Measurements from ENCODE around the gene CWC27.

DNA sequence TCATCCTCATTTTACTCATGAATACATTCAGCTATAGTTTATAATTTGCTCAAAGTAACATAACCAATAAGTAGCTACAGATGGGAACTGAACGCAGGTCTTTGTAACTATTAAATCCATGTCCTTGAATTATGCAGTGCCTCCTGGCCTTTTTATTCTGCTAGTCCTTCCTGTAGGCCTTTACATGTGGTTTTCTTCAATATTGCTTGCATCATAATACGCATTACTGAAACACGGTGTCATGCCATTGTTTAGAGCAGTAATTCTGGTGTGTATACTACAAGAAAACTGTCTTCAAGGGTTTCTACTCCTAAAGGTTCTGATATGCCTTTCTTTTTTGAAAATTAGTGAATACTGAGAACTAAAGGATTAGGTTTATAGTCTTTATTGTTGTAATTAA, 20.7 kb downstream of the CWC27 start:
- TF ChIP-seq, protein P1, sequence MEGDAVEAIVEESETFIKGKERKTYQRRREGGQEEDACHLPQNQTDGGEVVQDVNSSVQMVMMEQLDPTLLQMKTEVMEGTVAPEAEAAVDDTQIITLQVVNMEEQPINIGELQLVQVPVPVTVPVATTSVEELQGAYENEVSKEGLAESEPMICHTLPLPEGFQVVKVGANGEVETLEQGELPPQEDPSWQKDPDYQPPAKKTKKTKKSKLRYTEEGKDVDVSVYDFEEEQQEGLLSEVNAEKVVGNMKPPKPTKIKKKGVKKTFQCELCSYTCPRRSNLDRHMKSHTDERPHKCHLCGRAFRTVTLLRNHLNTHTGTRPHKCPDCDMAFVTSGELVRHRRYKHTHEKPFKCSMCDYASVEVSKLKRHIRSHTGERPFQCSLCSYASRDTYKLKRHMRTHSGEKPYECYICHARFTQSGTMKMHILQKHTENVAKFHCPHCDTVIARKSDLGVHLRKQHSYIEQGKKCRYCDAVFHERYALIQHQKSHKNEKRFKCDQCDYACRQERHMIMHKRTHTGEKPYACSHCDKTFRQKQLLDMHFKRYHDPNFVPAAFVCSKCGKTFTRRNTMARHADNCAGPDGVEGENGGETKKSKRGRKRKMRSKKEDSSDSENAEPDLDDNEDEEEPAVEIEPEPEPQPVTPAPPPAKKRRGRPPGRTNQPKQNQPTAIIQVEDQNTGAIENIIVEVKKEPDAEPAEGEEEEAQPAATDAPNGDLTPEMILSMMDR (conservative IDR thresholded peaks at IDR 0.05; ENCODE audit: low read length), result no peak
- TF ChIP-seq EZH2phosphoT487 (IDR thresholded peaks at IDR 0.05; ENCODE audit: borderline replicate concordance), result no peak
